HEK293 (cell line): ENCODE results near the gene KIF14.

Experiments used
- CTCF ChIA-PET: fragments of 350-600 bp; formaldehyde crosslinking; extraction: SDS; loops from one replicate; lab custom pipeline; 2021; ENCODE audit warnings: antibody characterized with exemption; lab: Yijun Ruan, JAX
- POLR2A ChIA-PET: fragments of 300-600 bp; formaldehyde crosslinking; extraction: SDS; loops from one replicate; lab custom pipeline; 2020; ENCODE audit warnings: antibody characterized with exemption, inconsistent platforms; lab: Yijun Ruan, JAX
- H3K27ac ChIP-seq: fragments of 200-500 bp; sonication (Bioruptor generic); 2 replicates; pipeline ENCODE4 v1.5.1; 2014; ENCODE audit warnings: low read depth, low read length, control low read depth, inconsistent platforms; ENCODE audit errors: extremely low read depth
- H3K36me3 ChIP-seq, 2 experiments: fragments of 200-500 bp in 1 of 2; sonication (Bioruptor generic) in 1 of 2; 1 replicate in 1 of 2; 2 replicates in 1 of 2; pipeline ENCODE4 v1.5.1; 2014 to 2017; ENCODE audit warnings: inconsistent platforms in 2 of 2, low read length in 2 of 2; ENCODE audit not compliant: control insufficient read depth in 2 of 2, insufficient read depth in 1 of 2
- H3K4me1 ChIP-seq: fragments of 200-500 bp; sonication (Bioruptor generic); 2 replicates; pipeline ENCODE4 v1.5.1; 2014; ENCODE audit warnings: mild to moderate bottlenecking, low read length, inconsistent platforms; ENCODE audit not compliant: control insufficient read depth, insufficient read depth
- H3K4me3 ChIP-seq: 2 replicates; pipeline ENCODE4 v1.5.1; 2011; ENCODE audit warnings: low read depth, mild to moderate bottlenecking, control low read depth, low read length, moderate library complexity
- H3K9me3 ChIP-seq: fragments of 200-500 bp; sonication (Bioruptor generic); 2 replicates; pipeline ENCODE4 v1.5.1; 2014; ENCODE audit warnings: low read depth, low read length, inconsistent platforms; ENCODE audit not compliant: control insufficient read depth, insufficient read depth
- GLI4 ChIP-seq: fragments of 450-650 bp; formaldehyde crosslinking; IDR thresholded peaks from 2 replicates; pipeline ENCODE4 v1.5.1; 2016; ENCODE audit warnings: missing biosample characterization, missing genetic modification characterization
- HOXC10 ChIP-seq: sonication (generic); formaldehyde crosslinking; IDR thresholded peaks from 2 replicates; pipeline ENCODE4 v1.8.1; 2023; ENCODE audit warnings: mild to moderate bottlenecking, missing genetic modification reagents
- IKZF3 ChIP-seq: fragments of 450-650 bp; IDR thresholded peaks from 2 replicates; pipeline ENCODE4 v1.5.0; 2018; ENCODE audit warnings: missing biosample characterization, mild to moderate bottlenecking, missing genetic modification characterization, moderate library complexity
- KLF7 ChIP-seq: fragments of 450-650 bp; formaldehyde crosslinking; IDR thresholded peaks from 2 replicates; pipeline ENCODE4 v1.5.1; 2016; ENCODE audit warnings: missing biosample characterization, missing genetic modification characterization, borderline replicate concordance
- SP3 ChIP-seq: fragments of 450-650 bp; formaldehyde crosslinking; IDR thresholded peaks from 2 replicates; pipeline ENCODE4 v1.5.1; 2016; ENCODE audit warnings: missing biosample characterization, missing genetic modification characterization
- ZFHX2 ChIP-seq: fragments of 450-650 bp; formaldehyde crosslinking; conservative IDR thresholded peaks from 2 replicates; pipeline ENCODE4 v1.5.1; 2016; ENCODE audit warnings: missing biosample characterization, missing genetic modification characterization
- ZFP3 ChIP-seq: fragments of 450-650 bp; formaldehyde crosslinking; IDR thresholded peaks from 2 replicates; pipeline ENCODE4 v1.5.1; 2016; ENCODE audit warnings: low read depth, missing biosample characterization, missing genetic modification characterization
- ZNF114 ChIP-seq: fragments of 450-650 bp; formaldehyde crosslinking; IDR thresholded peaks from 2 replicates; pipeline ENCODE4 v1.5.0; 2017; ENCODE audit warnings: missing biosample characterization, missing genetic modification characterization
- ZNF140 ChIP-seq: fragments of 450-650 bp; formaldehyde crosslinking; IDR thresholded peaks from 2 replicates; pipeline ENCODE4 v1.5.1; 2016; ENCODE audit warnings: missing biosample characterization, missing genetic modification characterization
- ZNF146 ChIP-seq: fragments of 450-650 bp; formaldehyde crosslinking; IDR thresholded peaks from 2 replicates; pipeline ENCODE4 v1.5.1; 2016; ENCODE audit warnings: missing biosample characterization, missing genetic modification characterization
- ZNF2 ChIP-seq: fragments of 450-650 bp; formaldehyde crosslinking; IDR thresholded peaks from 2 replicates; pipeline ENCODE4 v1.5.1; 2016; ENCODE audit warnings: missing biosample characterization, missing genetic modification characterization
- ZNF202 ChIP-seq: fragments of 450-650 bp; formaldehyde crosslinking; IDR thresholded peaks from 2 replicates; pipeline ENCODE4 v1.5.1; 2016; ENCODE audit warnings: missing biosample characterization, missing genetic modification characterization, borderline replicate concordance
- ZNF221 ChIP-seq: fragments of 450-650 bp; formaldehyde crosslinking; IDR thresholded peaks from 2 replicates; pipeline ENCODE4 v1.5.1; 2017; ENCODE audit warnings: missing biosample characterization, missing genetic modification characterization, borderline replicate concordance
- ZNF248 ChIP-seq: fragments of 450-650 bp; formaldehyde crosslinking; IDR thresholded peaks from 2 replicates; pipeline ENCODE4 v1.5.1; 2017; ENCODE audit warnings: missing biosample characterization, missing genetic modification characterization
- ZNF311 ChIP-seq: fragments of 450-650 bp; formaldehyde crosslinking; IDR thresholded peaks from 2 replicates; pipeline ENCODE4 v1.5.1; 2017; ENCODE audit warnings: missing biosample characterization, missing genetic modification characterization, borderline replicate concordance
- ZNF324 ChIP-seq: fragments of 450-650 bp; formaldehyde crosslinking; IDR thresholded peaks from 2 replicates; pipeline ENCODE4 v1.5.1; 2016; ENCODE audit warnings: missing biosample characterization, missing genetic modification characterization
- ZNF335 ChIP-seq: fragments of 450-650 bp; formaldehyde crosslinking; conservative IDR thresholded peaks from 2 replicates; pipeline ENCODE4 v1.5.1; 2016; ENCODE audit warnings: missing biosample characterization, missing genetic modification characterization
- ZNF341 ChIP-seq: fragments of 450-650 bp; formaldehyde crosslinking; IDR thresholded peaks from 2 replicates; pipeline ENCODE4; 2016; ENCODE audit warnings: low read depth, missing biosample characterization, missing genetic modification characterization
- ZNF366 ChIP-seq: fragments of 450-650 bp; formaldehyde crosslinking; conservative IDR thresholded peaks from 2 replicates; pipeline ENCODE4 v1.5.1; 2016; ENCODE audit warnings: missing biosample characterization, missing genetic modification characterization
- ZNF394 ChIP-seq: fragments of 450-650 bp; formaldehyde crosslinking; IDR thresholded peaks from 2 replicates; pipeline ENCODE4 v1.5.1; 2016; ENCODE audit warnings: missing biosample characterization, missing genetic modification characterization, mild to moderate bottlenecking, moderate library complexity, borderline replicate concordance
- ZNF473 ChIP-seq: fragments of 450-650 bp; formaldehyde crosslinking; IDR thresholded peaks from 2 replicates; pipeline ENCODE4 v1.5.1; 2017; ENCODE audit warnings: missing biosample characterization, missing genetic modification characterization
- ZNF558 ChIP-seq: fragments of 450-650 bp; formaldehyde crosslinking; IDR thresholded peaks from 2 replicates; pipeline ENCODE4 v1.5.1; 2016; ENCODE audit warnings: missing biosample characterization, missing genetic modification characterization
- ZNF596 ChIP-seq: fragments of 450-650 bp; IDR thresholded peaks from 2 replicates; pipeline ENCODE4 v1.5.0; 2018; ENCODE audit warnings: missing biosample characterization, mild to moderate bottlenecking, missing genetic modification characterization, moderate library complexity
- ZNF621 ChIP-seq: fragments of 450-650 bp; formaldehyde crosslinking; IDR thresholded peaks from 2 replicates; pipeline ENCODE4 v1.5.1; 2017; ENCODE audit warnings: missing biosample characterization, missing genetic modification characterization
- ZNF624 ChIP-seq: fragments of 450-650 bp; formaldehyde crosslinking; IDR thresholded peaks from 2 replicates; pipeline ENCODE4 v1.5.1; 2017; ENCODE audit warnings: missing biosample characterization, missing genetic modification characterization
- ZNF629 ChIP-seq: fragments of 450-650 bp; formaldehyde crosslinking; IDR thresholded peaks from 2 replicates; pipeline ENCODE4 v1.5.1; 2017; ENCODE audit warnings: missing biosample characterization, missing genetic modification characterization
- ZNF654 ChIP-seq: fragments of 450-650 bp; formaldehyde crosslinking; IDR thresholded peaks from 2 replicates; pipeline ENCODE4 v1.5.1; 2016; ENCODE audit warnings: low read depth, missing biosample characterization, missing genetic modification characterization
- ZNF664 ChIP-seq: fragments of 450-650 bp; formaldehyde crosslinking; IDR thresholded peaks from 2 replicates; pipeline ENCODE4 v1.5.1; 2016; ENCODE audit warnings: missing biosample characterization, missing genetic modification characterization
- ZNF776 ChIP-seq: fragments of 450-650 bp; formaldehyde crosslinking; IDR thresholded peaks from 2 replicates; pipeline ENCODE4 v1.5.0; 2017; ENCODE audit warnings: missing biosample characterization, missing genetic modification characterization, borderline replicate concordance
- ZNF830 ChIP-seq: fragments of 450-650 bp; IDR thresholded peaks from 2 replicates; pipeline ENCODE4 v1.5.0; 2018; ENCODE audit warnings: missing biosample characterization, missing genetic modification characterization, low read depth, mild to moderate bottlenecking, moderate library complexity
- TF ChIP-seq, protein P1 (sequence below): fragments of 450-650 bp; formaldehyde crosslinking; IDR thresholded peaks from 2 replicates; pipeline ENCODE4 v1.5.1; 2017; ENCODE audit warnings: missing biosample characterization, missing genetic modification characterization
- TF ChIP-seq, protein P2 (sequence below): fragments of 450-650 bp; formaldehyde crosslinking; IDR thresholded peaks from 2 replicates; pipeline ENCODE4 v1.5.1; 2017; ENCODE audit warnings: missing biosample characterization, missing genetic modification characterization

KIF14 gene

DNA sequence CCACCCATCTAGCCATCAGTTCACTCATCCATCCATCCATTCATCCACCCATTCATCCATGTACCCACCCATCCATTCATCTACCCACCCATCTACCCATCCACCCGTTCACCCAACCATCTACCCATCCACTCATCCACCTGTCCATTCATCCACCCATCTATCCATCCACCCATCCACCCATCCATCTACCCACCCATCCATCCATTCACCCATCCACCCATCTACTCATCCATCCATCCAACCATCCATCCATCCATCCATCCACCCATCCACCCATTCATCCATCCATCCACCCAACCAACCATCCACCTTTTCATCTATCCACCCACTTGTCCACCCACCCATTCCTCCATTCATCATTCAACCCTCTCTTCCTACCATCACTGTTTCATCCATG is 80.3 kb downstream of the KIF14 start (continued):
- TF ChIP-seq ZNF776 (tag by site-specific recombination): peak; percentile 54; the same call in 1 of the 2 replicates
- TF ChIP-seq ZNF366 (tag by site-specific recombination): peak; percentile 97
- no peak for TF ChIP-seq KLF7 (tag by site-specific recombination)
- TF ChIP-seq ZNF114 (tag by site-specific recombination): 0 out of 2 replicates have a peak, but pooled peaks have one; percentile 28
- TF ChIP-seq ZNF324 (tag by site-specific recombination): no peak
- TF ChIP-seq ZNF394 (tag by site-specific recombination): no peak
- TF ChIP-seq ZNF664 (tag by site-specific recombination): no peak
- no peak for TF ChIP-seq SP3 (tag by site-specific recombination)
- no peak for TF ChIP-seq ZNF654 (tag by site-specific recombination)
- TF ChIP-seq ZNF629: no peak
- TF ChIP-seq ZNF473: 0 out of 2 replicates have a peak, but pooled peaks have one; percentile 18
- TF ChIP-seq ZNF621 (tag by site-specific recombination): no peak
- 0 out of 2 replicates have a peak, but pooled peaks have one; percentile 11 for TF ChIP-seq ZNF248 (tag by site-specific recombination)
- no peak for TF ChIP-seq ZFP3
- no peak for TF ChIP-seq HOXC10
- TF ChIP-seq ZNF596 (tag by site-specific recombination): no peak
- peak; percentile 13; the same call in 1 of the 2 replicates for TF ChIP-seq ZNF140 (tag by site-specific recombination)
- TF ChIP-seq ZNF221 (tag by site-specific recombination): no peak
- TF ChIP-seq, protein P1, sequence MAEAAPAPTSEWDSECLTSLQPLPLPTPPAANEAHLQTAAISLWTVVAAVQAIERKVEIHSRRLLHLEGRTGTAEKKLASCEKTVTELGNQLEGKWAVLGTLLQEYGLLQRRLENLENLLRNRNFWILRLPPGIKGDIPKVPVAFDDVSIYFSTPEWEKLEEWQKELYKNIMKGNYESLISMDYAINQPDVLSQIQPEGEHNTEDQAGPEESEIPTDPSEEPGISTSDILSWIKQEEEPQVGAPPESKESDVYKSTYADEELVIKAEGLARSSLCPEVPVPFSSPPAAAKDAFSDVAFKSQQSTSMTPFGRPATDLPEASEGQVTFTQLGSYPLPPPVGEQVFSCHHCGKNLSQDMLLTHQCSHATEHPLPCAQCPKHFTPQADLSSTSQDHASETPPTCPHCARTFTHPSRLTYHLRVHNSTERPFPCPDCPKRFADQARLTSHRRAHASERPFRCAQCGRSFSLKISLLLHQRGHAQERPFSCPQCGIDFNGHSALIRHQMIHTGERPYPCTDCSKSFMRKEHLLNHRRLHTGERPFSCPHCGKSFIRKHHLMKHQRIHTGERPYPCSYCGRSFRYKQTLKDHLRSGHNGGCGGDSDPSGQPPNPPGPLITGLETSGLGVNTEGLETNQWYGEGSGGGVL: no peak
- TF ChIP-seq ZNF202 (tag by site-specific recombination): 0 out of 2 replicates have a peak, but pooled peaks have one; percentile 38
- TF ChIP-seq, all 188 proteins: peak for 14

DNA sequence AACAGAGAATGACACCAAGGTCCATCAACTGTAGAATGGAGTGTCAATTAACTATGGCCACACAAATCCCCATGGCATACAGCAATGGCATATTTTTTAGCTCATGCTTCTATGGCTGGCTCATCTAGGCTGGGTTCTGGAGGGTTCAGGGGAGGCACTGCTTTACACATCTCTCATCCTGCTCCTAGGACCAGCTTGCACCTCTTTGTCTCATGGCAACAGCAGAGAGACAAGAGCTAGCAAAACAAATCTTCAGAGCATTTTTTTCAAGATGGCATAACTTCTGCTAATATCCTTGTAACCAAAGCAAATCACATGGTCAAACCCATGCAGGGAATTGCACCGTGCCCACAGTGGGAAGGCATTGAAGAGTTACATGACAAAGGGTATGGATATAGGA is 82.4 kb downstream of the KIF14 start:
- H3K36me3 ChIP-seq: no peaks in the 10 kb centered on the region
- H3K4me3 ChIP-seq: no peak overlapping the region
- no peaks in the 10 kb centered on the region for H3K9me3 ChIP-seq
- no peaks in the 10 kb centered on the region for H3K4me1 ChIP-seq
- ChIA-PET CTCF (interaction anchor here (1.7 kb wide), 1 partner anchor 259 kb away, joined by 5 read pairs; no protein-coding TSS in a partner anchor), POLR2A (no interaction called here)
- H3K27ac ChIP-seq: no peak overlapping the region
- no peak for TF ChIP-seq GLI4 (tag by site-specific recombination)
- TF ChIP-seq ZNF311 (tag by site-specific recombination): no peak
- TF ChIP-seq ZFHX2: no peak
- no peak for TF ChIP-seq IKZF3 (tag by site-specific recombination)
- no peak for TF ChIP-seq ZNF2
- TF ChIP-seq ZNF473: no peak
- no peak for TF ChIP-seq ZNF624 (tag by site-specific recombination)

DNA sequence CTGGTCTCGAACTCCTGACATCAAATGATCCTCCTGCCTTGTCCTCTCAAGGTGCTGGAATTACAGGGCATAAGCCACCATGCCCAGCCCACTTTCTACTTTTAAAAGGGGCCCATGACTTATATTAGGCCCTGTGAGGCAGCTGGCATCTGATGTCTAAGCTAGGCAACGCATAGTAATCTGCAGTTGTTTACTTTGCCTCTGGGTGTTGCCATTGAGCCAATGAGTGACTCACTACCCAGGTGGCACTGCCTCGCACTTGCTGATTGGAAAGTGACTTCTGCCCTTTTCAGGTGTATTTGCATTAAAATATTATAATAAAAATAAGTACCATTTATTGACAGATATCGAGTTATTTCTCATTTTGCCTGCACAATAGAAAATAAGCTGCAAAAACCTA is 84.9 kb downstream of the KIF14 start:
- Histone ChIP-seq H3K4me1 (no peaks in the 10 kb centered on the region), H3K27ac (no peak overlapping the region), H3K36me3 (no peaks in the 10 kb centered on the region), H3K4me3 (no peak overlapping the region), H3K9me3 (no peaks in the 10 kb centered on the region)
- ChIA-PET CTCF (interaction anchor here (0.6 to 3.3 kb wide), 4 partner anchors 10 to 238 kb away, joined by 3 to 16 read pairs (median 4); no protein-coding TSS in a partner anchor), POLR2A (interaction anchor here (0.6 kb wide), 1 partner anchor 469 kb away, joined by 4 read pairs; no protein-coding TSS in a partner anchor)
- TF ChIP-seq ZNF624 (tag by site-specific recombination) (no peak), ZNF146 (tag by site-specific recombination) (no peak), ZNF830 (tag by site-specific recombination) (no peak), ZNF335 (tag by site-specific recombination) (0 out of 2 replicates have a peak, but pooled peaks have one; percentile 27), ZNF324 (tag by site-specific recombination) (no peak), ZNF341 (tag by site-specific recombination) (no peak), ZNF473 (no peak), ZNF558 (tag by site-specific recombination) (no peak)
- TF ChIP-seq, protein P2, sequence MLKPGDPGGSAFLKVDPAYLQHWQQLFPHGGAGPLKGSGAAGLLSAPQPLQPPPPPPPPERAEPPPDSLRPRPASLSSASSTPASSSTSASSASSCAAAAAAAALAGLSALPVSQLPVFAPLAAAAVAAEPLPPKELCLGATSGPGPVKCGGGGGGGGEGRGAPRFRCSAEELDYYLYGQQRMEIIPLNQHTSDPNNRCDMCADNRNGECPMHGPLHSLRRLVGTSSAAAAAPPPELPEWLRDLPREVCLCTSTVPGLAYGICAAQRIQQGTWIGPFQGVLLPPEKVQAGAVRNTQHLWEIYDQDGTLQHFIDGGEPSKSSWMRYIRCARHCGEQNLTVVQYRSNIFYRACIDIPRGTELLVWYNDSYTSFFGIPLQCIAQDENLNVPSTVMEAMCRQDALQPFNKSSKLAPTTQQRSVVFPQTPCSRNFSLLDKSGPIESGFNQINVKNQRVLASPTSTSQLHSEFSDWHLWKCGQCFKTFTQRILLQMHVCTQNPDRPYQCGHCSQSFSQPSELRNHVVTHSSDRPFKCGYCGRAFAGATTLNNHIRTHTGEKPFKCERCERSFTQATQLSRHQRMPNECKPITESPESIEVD (tag by site-specific recombination): no peak
